C4-2B (cell line): Measurements from ENCODE around the gene DPF3.

Experiments used
- H3K27ac ChIP-seq: fragments of 450-650 bp; 2 replicates; pipeline ENCODE4 v1.5.1; 2017
- ZFX ChIP-seq: fragments of 450-650 bp; IDR thresholded peaks from 2 replicates; pipeline ENCODE4 v1.6.1; 2017
- TF ChIP-seq, protein P1 (sequence below): fragments of 450-650 bp; conservative IDR thresholded peaks from 2 replicates; pipeline ENCODE4 v1.5.1; 2017; ENCODE audit warnings: mild to moderate bottlenecking

Gene DPF3

DNA sequence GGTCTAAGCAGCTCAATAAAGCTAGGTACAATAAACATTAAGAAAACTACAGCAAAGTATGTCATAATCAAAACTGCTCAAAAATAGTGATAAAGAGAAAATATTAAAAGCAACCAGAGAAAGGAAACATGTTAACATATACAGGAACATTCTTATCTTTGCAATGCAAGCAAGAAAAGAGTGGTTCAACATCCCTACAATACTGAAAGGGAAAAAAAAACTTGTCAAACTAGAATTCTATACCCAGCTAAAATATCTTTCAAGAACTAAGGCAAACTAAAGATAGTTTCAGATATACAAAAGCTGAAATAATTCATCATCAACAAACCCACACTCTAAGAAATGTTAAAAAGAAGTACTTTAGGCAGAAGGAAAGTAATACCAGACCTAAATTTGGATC, 134.2 kb downstream of the DPF3 start:
- no peak overlapping the region for H3K27ac ChIP-seq
- TF ChIP-seq ZFX, result no peak
- TF ChIP-seq, protein P1, sequence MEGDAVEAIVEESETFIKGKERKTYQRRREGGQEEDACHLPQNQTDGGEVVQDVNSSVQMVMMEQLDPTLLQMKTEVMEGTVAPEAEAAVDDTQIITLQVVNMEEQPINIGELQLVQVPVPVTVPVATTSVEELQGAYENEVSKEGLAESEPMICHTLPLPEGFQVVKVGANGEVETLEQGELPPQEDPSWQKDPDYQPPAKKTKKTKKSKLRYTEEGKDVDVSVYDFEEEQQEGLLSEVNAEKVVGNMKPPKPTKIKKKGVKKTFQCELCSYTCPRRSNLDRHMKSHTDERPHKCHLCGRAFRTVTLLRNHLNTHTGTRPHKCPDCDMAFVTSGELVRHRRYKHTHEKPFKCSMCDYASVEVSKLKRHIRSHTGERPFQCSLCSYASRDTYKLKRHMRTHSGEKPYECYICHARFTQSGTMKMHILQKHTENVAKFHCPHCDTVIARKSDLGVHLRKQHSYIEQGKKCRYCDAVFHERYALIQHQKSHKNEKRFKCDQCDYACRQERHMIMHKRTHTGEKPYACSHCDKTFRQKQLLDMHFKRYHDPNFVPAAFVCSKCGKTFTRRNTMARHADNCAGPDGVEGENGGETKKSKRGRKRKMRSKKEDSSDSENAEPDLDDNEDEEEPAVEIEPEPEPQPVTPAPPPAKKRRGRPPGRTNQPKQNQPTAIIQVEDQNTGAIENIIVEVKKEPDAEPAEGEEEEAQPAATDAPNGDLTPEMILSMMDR, result no peak

DNA sequence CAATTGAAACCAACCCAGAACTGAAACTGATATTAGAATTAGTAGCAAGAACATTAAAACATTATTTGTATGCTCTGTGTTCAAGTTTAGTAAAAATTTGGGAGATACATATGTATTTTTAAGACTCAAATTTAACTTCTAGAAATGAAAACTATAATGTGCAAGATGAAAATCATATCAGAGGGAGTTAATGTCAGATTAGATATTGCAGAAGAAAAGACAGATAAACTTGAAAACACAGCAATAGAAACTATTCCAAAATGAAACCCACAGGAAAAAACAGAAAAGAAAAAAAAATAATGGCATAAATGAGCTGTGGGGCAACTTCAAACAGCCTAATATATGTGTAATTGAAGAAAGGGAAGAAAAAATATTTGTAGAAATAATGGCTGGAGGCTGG, 134.9 kb downstream of the DPF3 start:
- no peak overlapping the region for H3K27ac ChIP-seq
- TF ChIP-seq ZFX, result no peak
- TF ChIP-seq, protein P1, result no peak

DNA sequence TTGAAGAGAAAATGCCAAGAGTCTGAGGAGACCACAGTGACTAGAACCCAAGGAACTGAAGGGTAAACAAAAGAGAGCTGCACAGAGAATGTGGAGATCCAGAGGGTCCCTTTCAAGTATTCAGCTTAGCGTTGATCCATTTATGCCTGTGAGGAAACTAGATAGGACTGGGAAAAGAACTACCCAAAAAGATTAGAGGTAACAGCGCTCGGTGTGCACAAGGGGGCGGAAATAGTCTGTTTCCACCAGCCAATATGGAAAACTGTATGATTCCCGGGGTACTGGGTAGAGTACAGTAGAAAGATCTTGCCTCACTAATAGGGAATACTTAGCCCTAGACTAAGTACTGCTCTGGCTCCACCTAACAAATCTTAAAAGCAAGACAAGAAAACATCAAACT, 135.5 kb downstream of the DPF3 start:
- H3K27ac ChIP-seq, result no peak overlapping the region
- TF ChIP-seq ZFX, result no peak
- TF ChIP-seq, protein P1, result no peak; the same call in 1 of the 2 replicates

DNA sequence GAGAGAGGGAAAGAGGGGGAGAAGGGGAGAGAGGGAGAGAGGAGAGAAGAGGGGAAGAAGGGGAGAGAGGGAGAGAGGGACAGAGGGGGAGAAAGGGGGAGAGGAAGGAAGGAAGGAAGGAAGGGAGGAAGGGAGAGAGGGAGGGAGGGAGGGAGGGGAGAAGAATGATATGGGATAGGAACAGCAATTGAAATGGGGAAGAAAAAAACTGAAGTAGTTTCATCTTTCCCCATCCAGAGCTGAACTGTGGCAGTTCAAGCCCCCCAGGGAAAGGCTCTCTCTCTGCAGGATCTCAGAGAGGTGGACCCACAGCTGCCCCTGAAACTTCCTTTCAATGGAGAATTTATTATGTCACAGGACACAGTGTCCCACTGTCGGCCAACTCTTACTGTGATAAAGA, 136.9 kb downstream of the DPF3 start:
- TF ChIP-seq, protein P1, result no peak
- no peak for TF ChIP-seq ZFX
- H3K27ac ChIP-seq, result no peak overlapping the region

DNA sequence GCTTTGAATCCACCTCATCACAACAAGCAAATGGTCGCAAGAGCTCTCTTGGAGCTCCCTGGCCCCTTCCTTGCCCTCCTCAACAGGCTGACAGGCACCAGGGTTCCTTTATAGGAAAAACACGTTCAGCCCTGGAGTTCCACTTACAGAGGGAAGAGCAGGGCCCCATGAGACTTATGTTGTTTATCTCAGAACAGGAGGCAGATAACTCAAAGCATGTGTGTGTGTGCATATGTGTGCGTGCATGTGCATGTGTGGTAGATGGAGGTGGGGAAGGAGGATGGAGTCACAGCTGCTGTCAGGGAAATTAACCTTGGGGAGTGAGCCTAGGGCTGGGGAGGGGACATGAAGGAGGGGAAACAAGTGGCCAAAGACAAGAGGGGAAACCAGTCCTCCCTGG, 138.1 kb downstream of the DPF3 start:
- no peak overlapping the region for H3K27ac ChIP-seq
- no peak for TF ChIP-seq ZFX
- TF ChIP-seq, protein P1, result no peak

DNA sequence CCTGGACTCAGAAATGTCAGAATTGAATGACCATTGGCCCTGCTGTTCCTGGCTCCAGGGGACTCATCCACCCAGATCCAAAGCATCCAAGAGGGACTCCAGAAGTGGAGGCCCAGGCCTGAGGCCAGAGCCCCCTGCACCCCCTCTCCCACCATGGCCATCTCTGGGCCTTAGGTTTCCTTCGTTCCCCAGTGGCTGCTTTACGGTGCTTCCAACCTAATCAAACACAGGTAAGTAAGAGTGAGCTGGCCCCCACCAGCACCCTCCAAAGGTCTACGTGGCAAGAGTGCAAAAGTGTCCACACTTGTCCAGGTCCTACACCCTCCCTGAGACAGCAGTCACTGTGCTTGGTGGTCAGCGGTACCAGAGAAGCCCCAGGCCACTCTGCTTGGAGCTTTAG, 139.0 kb downstream of the DPF3 start:
- TF ChIP-seq, protein P1, result no peak
- TF ChIP-seq ZFX, result no peak
- H3K27ac ChIP-seq, result no peak overlapping the region

DNA sequence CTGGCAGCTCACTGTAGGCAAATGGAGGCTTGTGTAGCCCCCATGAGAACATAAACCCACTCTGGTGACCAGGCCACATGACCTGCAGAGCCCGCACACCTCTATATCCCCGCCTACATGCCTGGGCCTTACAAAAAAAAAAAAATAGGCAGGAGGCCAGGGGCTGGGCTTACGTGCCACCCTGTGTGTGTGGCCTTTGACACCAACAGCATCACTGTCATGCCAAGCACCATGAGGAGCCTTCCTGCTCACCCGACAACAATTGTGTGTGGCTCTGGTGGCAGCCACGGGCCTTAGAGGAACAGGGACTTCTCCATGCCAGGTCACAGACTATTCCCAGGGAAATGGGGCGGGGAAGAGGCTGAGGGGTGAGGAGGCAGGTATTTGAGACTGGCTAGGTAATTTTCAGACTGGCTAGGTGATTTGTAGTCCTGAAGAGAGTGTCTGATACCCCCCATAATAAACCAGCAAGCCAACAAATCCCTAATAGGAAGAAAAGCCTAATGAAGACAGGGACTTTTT, 140.0 kb downstream of the DPF3 start:
- TF ChIP-seq, protein P1, result no peak
- no peak for TF ChIP-seq ZFX
- no peak overlapping the region for H3K27ac ChIP-seq
